AG20443 (cell line): ENCODE results near the gene TRAF3IP3.

Experiments
- DNase-seq: peaks from one replicate; pipeline ENCODE4 v3.0.0; 2012; ENCODE audit warnings: low spot score, mixed read lengths

The TRAF3IP3 gene

DNA sequence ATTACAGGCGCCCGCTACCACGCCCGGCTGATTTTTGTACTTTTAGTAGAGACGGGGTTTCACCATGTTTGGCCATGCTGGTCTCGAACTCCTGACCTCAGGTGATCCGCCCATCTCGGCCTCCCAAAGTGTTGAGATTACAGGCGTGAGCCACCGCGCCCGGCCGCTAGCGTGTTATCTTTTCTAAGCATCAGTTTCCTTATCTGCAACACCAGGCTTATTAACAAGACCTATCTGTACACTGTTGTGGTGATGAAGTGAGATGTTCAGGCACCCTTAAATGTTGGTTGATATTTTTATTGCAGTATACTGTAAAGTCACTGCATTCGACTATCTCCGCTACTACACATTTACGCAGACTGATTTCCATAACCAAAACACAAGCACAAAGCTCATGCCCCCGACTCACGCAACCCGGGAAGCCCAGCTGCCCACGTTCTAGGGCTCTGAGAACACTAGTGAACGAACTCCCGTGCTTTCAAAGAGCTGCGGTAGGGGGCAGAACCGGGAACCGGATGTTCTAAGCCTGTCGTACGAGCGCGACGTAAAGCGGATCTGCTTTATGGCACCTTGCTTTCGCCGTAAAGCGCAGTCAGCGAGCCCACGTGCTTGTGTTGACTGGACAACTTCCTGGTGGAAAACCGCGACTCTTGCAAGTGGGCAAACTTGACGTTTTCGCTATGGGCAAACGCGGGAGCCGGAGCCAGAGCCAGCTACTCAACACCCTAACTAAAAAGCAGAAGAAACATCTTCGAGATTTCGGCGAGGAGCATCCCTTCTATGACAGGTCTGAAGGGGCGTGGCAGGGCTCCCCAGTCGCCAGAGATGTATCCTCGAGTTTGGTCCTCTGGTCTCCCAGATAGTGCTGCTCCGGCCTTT, 71.8 kb downstream of the TRAF3IP3 start, which contains the start of gene UTP25:
TSS of gene UTP25 (plus strand) at position 589 of the 879 bp plus-strand sequence. CDS start at position 681, 92 bp downstream.
- peak; percentile 92 for DNase-seq

GRCh38 chr1:209829716-209830115, 73.9 kb downstream of the TRAF3IP3 start:
- no peak for DNase-seq

DNA sequence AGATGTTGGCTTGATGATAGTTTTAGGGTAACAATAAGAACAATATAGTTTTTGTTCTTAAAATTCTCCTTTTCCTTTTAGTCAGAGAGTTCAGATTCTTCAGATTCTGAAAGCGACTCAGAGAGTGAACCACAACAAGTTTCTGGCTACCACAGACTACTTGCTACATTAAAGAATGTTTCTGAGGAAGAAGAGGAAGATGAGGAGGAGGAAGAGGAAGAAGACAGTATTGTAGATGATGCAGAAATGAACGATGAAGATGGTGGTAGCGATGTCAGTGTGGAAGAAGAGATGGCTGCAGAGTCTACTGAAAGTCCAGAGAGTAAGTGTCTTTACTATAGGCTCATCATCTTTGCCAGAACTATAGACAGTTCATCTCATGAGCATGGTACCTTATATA, 74.9 kb downstream of the TRAF3IP3 start:
- DNase-seq = no peak

- peak; percentile 32 for DNase-seq
Measured at GRCh38 chr1:209831615-209832014, 75.8 kb downstream of the TRAF3IP3 start.
